Measurements from ENCODE around the gene CELA2B.
"Not testable (repeated sequence)": the region's sequence is repeated elsewhere in the genome, so short reads cannot be mapped to it uniquely, and the experiment has no call there.

CELA2B gene

DNA sequence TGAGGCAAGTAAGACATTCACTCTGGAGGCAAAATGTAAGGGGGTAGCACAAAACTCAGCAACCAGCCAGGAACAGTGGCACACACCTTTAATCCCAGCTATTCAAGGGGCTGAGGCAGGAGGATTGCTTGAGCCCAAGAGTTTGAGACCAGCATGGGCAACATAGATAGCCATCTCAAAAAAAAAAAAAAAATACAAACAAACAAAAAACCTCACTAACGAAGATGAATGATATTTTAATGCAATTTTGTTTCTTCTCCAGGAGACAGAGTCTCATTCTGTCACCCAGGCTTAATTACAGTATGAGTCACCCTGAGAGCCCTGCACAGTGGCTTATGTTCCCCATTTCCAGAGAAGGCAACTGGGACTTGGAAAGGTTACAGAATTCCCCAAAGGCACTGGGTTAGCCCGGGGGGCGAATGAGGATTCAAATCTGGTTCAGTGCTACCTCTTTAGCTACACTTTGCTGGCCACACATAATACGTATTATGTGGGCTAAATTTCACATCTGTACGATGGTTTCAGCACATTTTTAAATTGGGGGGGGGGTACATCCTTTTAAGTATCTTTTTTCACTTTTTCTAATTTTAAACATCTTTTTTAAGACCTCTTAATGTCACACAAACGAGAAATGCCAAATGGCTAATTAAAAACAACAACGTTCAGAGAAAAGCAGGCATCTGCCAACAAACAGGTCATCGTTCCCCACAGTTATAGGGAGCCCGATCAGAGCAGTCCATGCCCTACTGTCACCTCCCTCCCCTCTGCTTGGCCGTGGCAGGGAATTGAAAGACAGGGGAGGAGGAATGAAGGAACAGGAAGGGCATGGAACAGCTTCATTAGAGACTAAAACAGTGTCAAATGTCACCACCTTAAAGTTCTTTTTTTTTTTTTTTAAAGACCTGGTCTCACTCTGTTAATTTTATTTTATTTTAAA, 15.9 kb upstream of the CELA2B start:
- no peaks in the 10 kb centered on the region for H3K27me3 ChIP-seq (ENCODE audit: low read depth, low read length)
- peaks cover 0 to 4% of the 10 kb centered on the region in 2 donors for H3K4me1 ChIP-seq (ENCODE audit: control insufficient read depth in 1 of 2, insufficient read depth in 2 of 2, low read length in 2 of 2)
- H3K9me3 ChIP-seq (ENCODE audit: control insufficient read depth in 1 of 2, low read length in 2 of 2), result no peaks in the 10 kb centered on the region
- no peaks in the 10 kb centered on the region for H3K36me3 ChIP-seq (ENCODE audit: control insufficient read depth in 1 of 2, insufficient read depth in 2 of 2, low read length in 2 of 2)
- H3K27ac ChIP-seq (ENCODE audit: low read length), result no peak overlapping the region
- H3K4me3 ChIP-seq (ENCODE audit: low read depth in 1 of 2, low read length in 2 of 2), result no peak overlapping the region

DNA sequence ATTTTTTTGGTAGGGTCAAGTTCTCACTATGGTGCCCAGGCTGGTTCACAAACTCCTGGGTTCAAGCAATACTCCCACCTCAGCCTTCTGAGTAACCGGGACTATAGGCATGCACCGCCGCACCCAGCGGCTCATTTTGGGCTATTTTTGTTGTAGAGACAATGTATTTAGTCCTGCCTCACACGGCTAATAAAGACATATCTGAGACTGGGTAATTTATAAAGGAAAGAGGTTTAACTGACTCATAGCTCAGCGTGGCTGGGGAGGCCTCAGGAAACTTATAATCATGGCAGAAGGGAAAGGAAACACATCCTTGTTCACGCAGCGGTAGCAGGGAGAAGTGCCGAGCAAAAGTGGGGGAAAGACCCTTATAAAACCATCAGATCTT, 15.2 kb upstream of the CELA2B start:
- no peaks in the 10 kb centered on the region for H3K27me3 ChIP-seq (ENCODE audit: low read depth, low read length)
- no peak overlapping the region for H3K4me3 ChIP-seq (ENCODE audit: low read depth in 1 of 2, low read length in 2 of 2)
- no peaks in the 10 kb centered on the region for H3K9me3 ChIP-seq (ENCODE audit: control insufficient read depth in 1 of 2, low read length in 2 of 2)
- H3K36me3 ChIP-seq (ENCODE audit: control insufficient read depth in 1 of 2, insufficient read depth in 2 of 2, low read length in 2 of 2), result no peaks in the 10 kb centered on the region
- no peak overlapping the region for H3K27ac ChIP-seq (ENCODE audit: low read length)
- H3K4me1 ChIP-seq (ENCODE audit: control insufficient read depth in 1 of 2, insufficient read depth in 2 of 2, low read length in 2 of 2), result peaks cover 0 to 4% of the 10 kb centered on the region in 2 donors

DNA sequence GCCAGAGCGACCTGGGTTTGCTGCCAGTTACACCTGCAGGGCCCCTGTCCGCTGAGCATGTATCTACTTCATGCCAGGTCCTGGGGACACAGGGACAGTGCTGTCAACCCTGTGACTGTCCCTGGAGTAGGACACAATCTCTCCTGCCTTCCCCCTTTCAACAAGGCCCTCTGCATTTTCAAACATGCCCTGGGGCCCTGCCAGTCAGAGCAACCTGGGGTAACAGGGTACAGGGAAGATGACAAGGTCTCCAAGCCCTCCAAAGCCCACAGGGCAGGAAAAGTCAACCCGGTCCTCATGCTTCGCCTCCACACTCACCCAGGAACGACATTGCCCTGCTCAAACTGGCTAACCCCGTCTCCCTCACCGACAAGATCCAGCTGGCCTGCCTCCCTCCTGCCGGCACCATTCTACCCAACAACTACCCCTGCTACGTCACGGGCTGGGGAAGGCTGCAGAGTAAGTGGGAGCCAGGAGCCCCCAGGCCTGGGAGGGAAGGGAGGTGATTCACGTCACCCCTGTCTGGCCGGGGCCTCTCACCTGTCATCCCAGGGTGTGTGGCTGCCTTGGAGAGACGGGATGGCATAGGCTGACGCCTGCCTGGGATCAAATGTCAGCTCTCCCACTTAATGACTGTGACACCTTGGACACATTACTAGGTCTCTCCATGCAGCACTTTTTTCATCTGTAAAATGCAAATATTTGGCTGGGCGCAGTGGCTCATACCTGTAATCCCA, 12.7 kb upstream of the CELA2B start:
- not testable (repeated sequence) for H3K27ac ChIP-seq (ENCODE audit: low read length); H3K36me3 ChIP-seq (ENCODE audit: control insufficient read depth in 1 of 2, insufficient read depth in 2 of 2, low read length in 2 of 2); H3K4me1 ChIP-seq (ENCODE audit: control insufficient read depth in 1 of 2, insufficient read depth in 2 of 2, low read length in 2 of 2); H3K27me3 ChIP-seq (ENCODE audit: low read depth, low read length); H3K4me3 ChIP-seq (ENCODE audit: low read depth in 1 of 2, low read length in 2 of 2); H3K9me3 ChIP-seq (ENCODE audit: control insufficient read depth in 1 of 2, low read length in 2 of 2)

DNA sequence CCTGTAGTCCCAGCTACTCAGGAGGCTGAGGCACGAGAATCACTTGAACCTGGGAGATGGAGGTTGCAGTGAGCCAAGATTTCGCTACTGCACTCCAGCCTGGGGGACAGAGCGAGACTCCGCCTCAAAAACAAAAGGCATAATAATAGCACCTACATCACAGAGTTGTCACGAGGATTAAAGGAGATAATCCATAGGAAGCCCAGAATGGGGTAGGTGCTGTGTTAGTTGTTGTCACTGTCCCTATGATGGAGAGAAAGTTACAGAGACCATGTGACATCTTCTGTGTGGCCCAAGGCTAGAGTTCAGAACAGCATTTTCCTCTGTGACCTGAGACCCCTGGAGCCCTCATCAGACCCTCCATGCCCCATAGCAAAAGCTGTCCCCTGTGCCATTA, 12.0 kb upstream of the CELA2B start:
- H3K36me3 ChIP-seq (ENCODE audit: control insufficient read depth in 1 of 2, insufficient read depth in 2 of 2, low read length in 2 of 2); H3K27ac ChIP-seq (ENCODE audit: low read length); H3K4me3 ChIP-seq (ENCODE audit: low read depth in 1 of 2, low read length in 2 of 2); H3K9me3 ChIP-seq (ENCODE audit: control insufficient read depth in 1 of 2, low read length in 2 of 2); H3K4me1 ChIP-seq (ENCODE audit: control insufficient read depth in 1 of 2, insufficient read depth in 2 of 2, low read length in 2 of 2); H3K27me3 ChIP-seq (ENCODE audit: low read depth, low read length): not testable (repeated sequence)

DNA sequence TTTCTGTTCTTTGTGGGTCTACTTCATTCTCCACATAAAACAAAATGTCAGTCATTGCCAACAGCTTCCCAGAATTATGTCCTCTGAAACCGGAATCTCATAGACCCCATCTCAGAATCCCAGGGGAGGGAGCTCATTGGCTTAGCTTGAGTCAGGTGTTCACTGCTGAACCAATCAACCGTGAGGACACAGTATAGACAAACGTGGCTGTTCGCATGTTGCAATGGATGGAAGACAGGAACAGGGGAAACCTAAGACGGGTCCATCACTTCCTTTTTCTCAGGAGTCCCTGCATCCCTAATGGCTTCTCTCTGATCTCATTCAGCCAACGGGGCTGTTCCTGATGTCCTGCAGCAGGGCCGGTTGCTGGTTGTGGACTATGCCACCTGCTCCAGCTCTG, 10.2 kb upstream of the CELA2B start:
- Histone ChIP-seq H3K4me1 (ENCODE audit: control insufficient read depth in 1 of 2, insufficient read depth in 2 of 2, low read length in 2 of 2) (peaks cover 0 to 3% of the 10 kb centered on the region in 2 donors), H3K9me3 (ENCODE audit: control insufficient read depth in 1 of 2, low read length in 2 of 2) (no peaks in the 10 kb centered on the region), H3K27ac (ENCODE audit: low read length) (no peak overlapping the region), H3K36me3 (ENCODE audit: control insufficient read depth in 1 of 2, insufficient read depth in 2 of 2, low read length in 2 of 2) (no peaks in the 10 kb centered on the region), H3K27me3 (ENCODE audit: low read depth, low read length) (no peaks in the 10 kb centered on the region), H3K4me3 (ENCODE audit: low read depth in 1 of 2, low read length in 2 of 2) (no peak overlapping the region)

DNA sequence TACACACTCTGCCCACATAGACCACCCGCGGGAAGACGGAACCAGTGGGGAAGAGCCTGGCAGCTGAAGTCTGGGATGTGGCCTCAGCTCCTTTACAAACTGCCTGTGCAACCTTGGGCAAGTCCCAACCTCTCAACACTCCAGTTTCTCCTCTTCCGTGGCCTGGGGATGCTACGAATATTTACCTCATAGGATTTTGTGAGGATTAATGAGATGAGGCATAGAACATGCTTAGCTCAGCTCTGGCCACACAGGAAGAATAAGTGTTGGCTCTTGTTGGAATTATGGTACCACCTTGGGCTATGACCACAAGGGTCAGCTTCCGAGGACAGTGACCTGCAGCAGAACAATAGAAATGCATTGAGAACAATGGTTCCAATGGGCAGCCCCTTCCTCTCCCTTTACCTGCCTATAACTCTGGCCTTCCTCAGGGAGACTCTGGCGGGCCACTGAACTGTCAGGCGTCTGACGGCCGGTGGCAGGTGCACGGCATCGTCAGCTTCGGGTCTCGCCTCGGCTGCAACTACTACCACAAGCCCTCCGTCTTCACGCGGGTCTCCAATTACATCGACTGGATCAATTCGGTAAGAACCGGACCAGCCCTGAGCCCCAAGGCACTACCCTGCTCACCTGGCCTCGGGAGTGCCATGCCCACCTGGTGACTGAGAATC, 8.8 kb upstream of the CELA2B start:
- not testable (repeated sequence) for H3K4me1 ChIP-seq (ENCODE audit: control insufficient read depth in 1 of 2, insufficient read depth in 2 of 2, low read length in 2 of 2); H3K4me3 ChIP-seq (ENCODE audit: low read depth in 1 of 2, low read length in 2 of 2); H3K27ac ChIP-seq (ENCODE audit: low read length); H3K27me3 ChIP-seq (ENCODE audit: low read depth, low read length); H3K36me3 ChIP-seq (ENCODE audit: control insufficient read depth in 1 of 2, insufficient read depth in 2 of 2, low read length in 2 of 2); H3K9me3 ChIP-seq (ENCODE audit: control insufficient read depth in 1 of 2, low read length in 2 of 2)

DNA sequence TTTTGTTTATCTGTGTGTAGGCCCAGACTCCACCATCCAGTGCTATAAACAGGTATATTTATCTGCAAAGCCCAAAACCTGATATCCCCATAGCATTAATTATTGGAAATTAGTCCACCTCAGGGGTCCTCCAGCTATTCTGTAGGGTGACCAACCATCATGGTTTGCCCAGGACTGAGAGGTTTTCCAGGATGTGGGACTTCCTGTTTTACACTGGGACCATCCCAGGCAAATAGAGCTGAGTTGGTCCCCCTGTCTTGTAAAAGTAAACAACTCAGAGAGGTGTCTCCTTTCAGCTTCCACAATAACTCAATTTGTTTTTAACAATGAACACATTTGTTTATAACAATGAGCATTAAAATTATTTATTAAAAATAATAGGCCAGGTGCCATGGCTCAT, 7.8 kb upstream of the CELA2B start:
- H3K27ac ChIP-seq (ENCODE audit: low read length), result no peak overlapping the region
- H3K4me3 ChIP-seq (ENCODE audit: low read depth in 1 of 2, low read length in 2 of 2), result no peak overlapping the region
- no peaks in the 10 kb centered on the region for H3K27me3 ChIP-seq (ENCODE audit: low read depth, low read length)
- H3K9me3 ChIP-seq (ENCODE audit: control insufficient read depth in 1 of 2, low read length in 2 of 2), result no peaks in the 10 kb centered on the region
- H3K4me1 ChIP-seq (ENCODE audit: control insufficient read depth in 1 of 2, insufficient read depth in 2 of 2, low read length in 2 of 2), result peaks cover 0 to 3% of the 10 kb centered on the region in 2 donors
- H3K36me3 ChIP-seq (ENCODE audit: control insufficient read depth in 1 of 2, insufficient read depth in 2 of 2, low read length in 2 of 2), result no peaks in the 10 kb centered on the region

DNA sequence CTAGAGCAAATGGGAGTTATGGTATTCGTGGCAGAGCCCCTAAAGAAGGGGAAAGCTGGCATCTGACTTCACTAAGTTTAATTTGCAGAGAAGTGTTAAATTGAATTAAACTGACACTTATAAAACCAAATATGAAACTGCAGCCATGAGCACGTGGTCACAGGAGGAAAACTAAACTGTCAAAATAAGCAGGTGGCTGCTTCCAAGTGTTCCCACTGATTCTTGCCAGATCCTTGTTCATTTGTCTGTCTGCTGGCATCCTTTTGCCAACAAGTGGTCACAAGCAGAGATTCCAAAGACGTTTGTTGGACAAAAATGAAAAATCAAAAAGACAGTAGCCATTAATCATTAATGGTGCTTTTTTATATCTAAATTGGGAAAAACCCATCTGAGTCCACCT, 6.5 kb upstream of the CELA2B start:
- Histone ChIP-seq H3K4me1 (ENCODE audit: control insufficient read depth in 1 of 2, insufficient read depth in 2 of 2, low read length in 2 of 2) (peaks cover 0 to 3% of the 10 kb centered on the region in 2 donors), H3K9me3 (ENCODE audit: control insufficient read depth in 1 of 2, low read length in 2 of 2) (no peaks in the 10 kb centered on the region), H3K36me3 (ENCODE audit: control insufficient read depth in 1 of 2, insufficient read depth in 2 of 2, low read length in 2 of 2) (no peaks in the 10 kb centered on the region), H3K4me3 (ENCODE audit: low read depth in 1 of 2, low read length in 2 of 2) (no peak overlapping the region), H3K27ac (ENCODE audit: low read length) (no peak overlapping the region), H3K27me3 (ENCODE audit: low read depth, low read length) (no peaks in the 10 kb centered on the region)

DNA sequence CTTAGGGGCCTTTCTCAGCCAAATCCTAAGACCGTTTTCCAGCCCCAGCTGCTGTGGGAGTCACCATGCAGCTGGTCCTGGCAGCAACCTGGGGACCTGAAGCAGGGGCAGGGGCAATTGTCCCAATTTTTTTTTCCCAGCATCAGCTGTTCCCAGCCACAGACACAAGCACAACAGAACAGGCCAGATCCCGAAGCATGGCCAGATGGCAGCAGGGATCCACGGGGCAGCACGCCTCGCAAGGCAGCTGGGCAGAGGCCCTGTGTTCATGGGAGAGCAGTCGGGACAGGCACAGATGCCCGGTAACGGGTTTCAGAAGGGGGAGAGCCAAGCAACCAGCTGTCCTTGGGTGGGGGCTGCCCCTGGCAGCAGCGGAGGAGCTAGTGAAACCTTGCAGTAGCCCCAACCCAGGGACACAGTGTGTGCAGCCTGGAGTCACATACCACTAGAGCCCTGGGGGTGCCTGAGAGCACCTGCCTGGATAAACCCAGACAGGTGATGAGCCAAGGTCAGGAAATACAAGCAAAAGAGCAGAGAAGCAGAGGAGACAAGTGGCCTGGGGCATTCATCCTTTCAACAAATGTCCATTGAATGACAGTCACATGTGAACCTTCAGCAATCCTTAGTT, 6.0 kb upstream of the CELA2B start:
- H3K27me3 ChIP-seq (ENCODE audit: low read depth, low read length); H3K9me3 ChIP-seq (ENCODE audit: control insufficient read depth in 1 of 2, low read length in 2 of 2); H3K36me3 ChIP-seq (ENCODE audit: control insufficient read depth in 1 of 2, insufficient read depth in 2 of 2, low read length in 2 of 2); H3K27ac ChIP-seq (ENCODE audit: low read length); H3K4me3 ChIP-seq (ENCODE audit: low read depth in 1 of 2, low read length in 2 of 2); H3K4me1 ChIP-seq (ENCODE audit: control insufficient read depth in 1 of 2, insufficient read depth in 2 of 2, low read length in 2 of 2): not testable (repeated sequence)

DNA sequence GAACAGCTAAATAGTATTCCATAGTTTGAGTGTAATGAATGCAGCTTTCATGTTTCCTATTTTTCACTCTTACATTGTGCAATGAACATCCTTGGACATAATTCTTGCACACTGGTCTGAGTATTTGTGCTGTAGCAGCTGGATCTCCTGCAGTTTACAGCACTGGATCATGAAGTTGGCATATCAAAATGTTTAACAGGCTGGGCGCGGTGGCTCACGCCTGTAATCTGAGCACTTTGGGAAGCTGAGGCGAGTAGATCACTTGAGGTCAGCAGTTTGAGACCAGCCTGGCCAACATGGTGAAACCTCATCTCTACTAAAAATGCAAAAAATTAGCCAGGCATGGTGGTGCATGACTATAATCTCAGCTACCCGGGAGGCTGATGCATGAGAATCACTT, 4.8 kb upstream of the CELA2B start:
- H3K9me3 ChIP-seq (ENCODE audit: control insufficient read depth in 1 of 2, low read length in 2 of 2); H3K27ac ChIP-seq (ENCODE audit: low read length); H3K4me1 ChIP-seq (ENCODE audit: control insufficient read depth in 1 of 2, insufficient read depth in 2 of 2, low read length in 2 of 2); H3K27me3 ChIP-seq (ENCODE audit: low read depth, low read length); H3K36me3 ChIP-seq (ENCODE audit: control insufficient read depth in 1 of 2, insufficient read depth in 2 of 2, low read length in 2 of 2); H3K4me3 ChIP-seq (ENCODE audit: low read depth in 1 of 2, low read length in 2 of 2): not testable (repeated sequence)

DNA sequence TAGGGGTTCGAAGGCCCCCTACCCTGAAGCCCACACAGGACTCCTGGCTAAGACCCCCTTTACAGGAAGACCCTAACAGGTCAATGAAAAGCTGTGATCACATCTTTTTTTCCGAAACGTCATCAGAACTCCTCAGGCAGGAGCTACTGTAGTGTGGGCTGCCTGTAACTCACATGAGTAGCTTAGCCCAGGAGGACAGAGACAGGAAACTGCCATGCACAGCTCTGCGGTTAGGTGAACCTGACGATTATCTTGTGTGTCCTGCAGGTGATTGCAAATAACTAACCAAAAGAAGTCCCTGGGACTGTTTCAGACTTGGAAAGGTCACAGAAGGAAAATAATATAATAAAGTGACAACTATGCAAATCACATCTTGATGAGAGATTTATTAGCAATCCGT, 4.2 kb upstream of the CELA2B start:
- not testable (repeated sequence) for H3K27ac ChIP-seq (ENCODE audit: low read length); H3K27me3 ChIP-seq (ENCODE audit: low read depth, low read length); H3K36me3 ChIP-seq (ENCODE audit: control insufficient read depth in 1 of 2, insufficient read depth in 2 of 2, low read length in 2 of 2); H3K4me3 ChIP-seq (ENCODE audit: low read depth in 1 of 2, low read length in 2 of 2); H3K9me3 ChIP-seq (ENCODE audit: control insufficient read depth in 1 of 2, low read length in 2 of 2); H3K4me1 ChIP-seq (ENCODE audit: control insufficient read depth in 1 of 2, insufficient read depth in 2 of 2, low read length in 2 of 2)

All from muscle layer of duodenum (tissue), 2 donors.